Right lobe of liver (tissue), 4 donors: Measurements from ENCODE around the gene PPP1R3F.
"Not testable (repeated sequence)": the region's sequence is repeated elsewhere in the genome, so short reads cannot be mapped to it uniquely, and the experiment has no call there.

ENCODE experiments used
- POLR2A ChIP-seq: fragments of 450-650 bp; IDR thresholded peaks from one replicate; pipeline ENCODE4 v1.6.1; 2017; ENCODE audit warnings: antibody characterized with exemption, mild to moderate bottlenecking
- TF ChIP-seq, protein P1 (sequence below), 4 donors: fragments of 200-600 bp in 3 of 4; fragments of 450-650 bp in 1 of 4; IDR thresholded peaks; one replicate each; pipeline versions ENCODE4 v1.5.1 to v1.8.0; 2016 to 2022; ENCODE audit warnings: antibody characterized with exemption in 4 of 4, mild to moderate bottlenecking in 2 of 4
- donor health status: DM: no; HTN: no; CAD: no.
- donor health status: DM: no; HTN: no; CAD: no.
- donor health status: DM: no; HTN: yes; CAD: no.

DNA sequence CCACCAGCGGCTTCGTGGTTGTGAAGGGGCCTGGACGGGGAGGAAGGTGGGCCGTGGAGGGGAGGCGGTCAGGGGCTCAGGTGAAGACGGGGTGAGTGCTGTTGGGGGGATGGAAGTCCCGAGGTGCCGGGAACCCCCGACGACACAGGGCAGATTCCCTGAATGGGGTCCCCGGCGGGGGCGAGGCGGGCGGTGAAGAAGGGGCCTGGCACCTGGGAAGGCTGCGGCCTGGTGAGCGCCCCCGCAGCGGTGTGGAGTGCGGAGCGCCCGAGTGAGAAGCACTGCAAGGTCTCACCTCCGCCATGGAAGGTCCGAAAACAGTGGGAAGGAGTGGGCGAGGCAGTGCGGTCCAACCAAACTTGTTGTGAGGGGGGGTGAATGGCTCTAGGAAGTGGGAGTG is 62.2 kb downstream of the PPP1R3F start:
- TF ChIP-seq, protein P1, sequence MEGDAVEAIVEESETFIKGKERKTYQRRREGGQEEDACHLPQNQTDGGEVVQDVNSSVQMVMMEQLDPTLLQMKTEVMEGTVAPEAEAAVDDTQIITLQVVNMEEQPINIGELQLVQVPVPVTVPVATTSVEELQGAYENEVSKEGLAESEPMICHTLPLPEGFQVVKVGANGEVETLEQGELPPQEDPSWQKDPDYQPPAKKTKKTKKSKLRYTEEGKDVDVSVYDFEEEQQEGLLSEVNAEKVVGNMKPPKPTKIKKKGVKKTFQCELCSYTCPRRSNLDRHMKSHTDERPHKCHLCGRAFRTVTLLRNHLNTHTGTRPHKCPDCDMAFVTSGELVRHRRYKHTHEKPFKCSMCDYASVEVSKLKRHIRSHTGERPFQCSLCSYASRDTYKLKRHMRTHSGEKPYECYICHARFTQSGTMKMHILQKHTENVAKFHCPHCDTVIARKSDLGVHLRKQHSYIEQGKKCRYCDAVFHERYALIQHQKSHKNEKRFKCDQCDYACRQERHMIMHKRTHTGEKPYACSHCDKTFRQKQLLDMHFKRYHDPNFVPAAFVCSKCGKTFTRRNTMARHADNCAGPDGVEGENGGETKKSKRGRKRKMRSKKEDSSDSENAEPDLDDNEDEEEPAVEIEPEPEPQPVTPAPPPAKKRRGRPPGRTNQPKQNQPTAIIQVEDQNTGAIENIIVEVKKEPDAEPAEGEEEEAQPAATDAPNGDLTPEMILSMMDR (IDR thresholded peaks at IDR 0.05) = not testable (repeated sequence)
- TF ChIP-seq POLR2A = not testable (repeated sequence)
